Measurements from ENCODE around the gene TMEM74B. TPM values are rescaled to one million over a fixed set of nuclear protein-coding genes. Genes with fewer than 3 reads are reported as not detected.

Gene TMEM74B
- total RNA-seq, 1 donor from 2014 or later = 2.7 TPM

- no peak for DNase-seq (ENCODE audit: low read depth, low spot score)
- no peaks in the 10 kb centered on the region for H3K9me3 Mint-ChIP-seq
- no peak for TF ChIP-seq CTCF (conservative IDR thresholded peaks at IDR 0.05)
- no peaks in the 10 kb centered on the region for H3K36me3 Mint-ChIP-seq (ENCODE audit: low read depth)
- H3K27ac Mint-ChIP-seq (ENCODE audit: unreplicated experiment) = no peak overlapping the region
- H3K4me3 Mint-ChIP-seq = no peak overlapping the region
- peaks cover 46% of the 10 kb centered on the region for H3K27me3 Mint-ChIP-seq (ENCODE audit: low read depth)
- no peaks in the 10 kb centered on the region for H3K4me1 Mint-ChIP-seq
These were observed 22.6 kb upstream of the TMEM74B start for GRCh38 chr20:1207293-1207878.

GRCh38 chr20:1206366-1207148 is 21.8 kb upstream of the TMEM74B start:
- H3K27ac Mint-ChIP-seq (ENCODE audit: unreplicated experiment) = no peak overlapping the region
- peaks cover 37% of the 10 kb centered on the region for H3K27me3 Mint-ChIP-seq (ENCODE audit: low read depth)
- no peaks in the 10 kb centered on the region for H3K9me3 Mint-ChIP-seq
- no peaks in the 10 kb centered on the region for H3K4me1 Mint-ChIP-seq
- TF ChIP-seq CTCF (conservative IDR thresholded peaks at IDR 0.05) = no peak
- no peak for DNase-seq (ENCODE audit: low read depth, low spot score)
- no peaks in the 10 kb centered on the region for H3K36me3 Mint-ChIP-seq (ENCODE audit: low read depth)
- no peak overlapping the region for H3K4me3 Mint-ChIP-seq

GRCh38 chr20:1205802-1206201 is 21.0 kb upstream of the TMEM74B start:
- Mint-ChIP-seq H3K4me1 (no peaks in the 10 kb centered on the region), H3K27ac (ENCODE audit: unreplicated experiment) (no peak overlapping the region), H3K4me3 (no peak overlapping the region), H3K27me3 (ENCODE audit: low read depth) (peaks cover 32% of the 10 kb centered on the region), H3K9me3 (no peaks in the 10 kb centered on the region), H3K36me3 (ENCODE audit: low read depth) (no peaks in the 10 kb centered on the region)
- no peak for TF ChIP-seq CTCF (conservative IDR thresholded peaks at IDR 0.05)
- DNase-seq (ENCODE audit: low read depth, low spot score) = no peak

GRCh38 chr20:1204576-1204975 is 19.8 kb upstream of the TMEM74B start:
- Mint-ChIP-seq H3K36me3 (ENCODE audit: low read depth) (no peaks in the 10 kb centered on the region), H3K9me3 (no peaks in the 10 kb centered on the region), H3K4me3 (no peak overlapping the region), H3K27ac (ENCODE audit: unreplicated experiment) (no peak overlapping the region), H3K4me1 (no peaks in the 10 kb centered on the region), H3K27me3 (ENCODE audit: low read depth) (peaks cover 22% of the 10 kb centered on the region)
- DNase-seq (ENCODE audit: low read depth, low spot score) = no peak
- TF ChIP-seq CTCF (conservative IDR thresholded peaks at IDR 0.05) = no peak

- no peak for TF ChIP-seq CTCF (conservative IDR thresholded peaks at IDR 0.05)
- peaks cover 18% of the 10 kb centered on the region for H3K27me3 Mint-ChIP-seq (ENCODE audit: low read depth)
- no peaks in the 10 kb centered on the region for H3K9me3 Mint-ChIP-seq
- no peak overlapping the region for H3K27ac Mint-ChIP-seq (ENCODE audit: unreplicated experiment)
- H3K36me3 Mint-ChIP-seq (ENCODE audit: low read depth) = no peaks in the 10 kb centered on the region
- no peak for DNase-seq (ENCODE audit: low read depth, low spot score)
- H3K4me3 Mint-ChIP-seq = no peak overlapping the region
- H3K4me1 Mint-ChIP-seq = no peaks in the 10 kb centered on the region
These were observed 19.3 kb upstream of the TMEM74B start for GRCh38 chr20:1204113-1204512.

Data from neural crest cell (in vitro differentiated cells).